K562 (cell line): Measurements from ENCODE around the gene CHCHD5. TPM values are rescaled to one million over a fixed set of nuclear protein-coding genes. Genes with fewer than 3 reads are reported as not detected.

Experiments
- ATAC-seq: fragments of 200-7000 bp; cut with Tn5 transposase; 3 replicates; pipeline ENCODE4 v1.9.1; 2020; ENCODE audit warnings: moderate library complexity
- BruUV-seq: library from RNA; stranded (reverse); fragments of 400-500 nt; replicated peaks from 2 replicates; lab custom pipeline; 2021; lab: Mats Ljungman, UMichigan
- CTCF ChIA-PET: fragments of 300-600 bp; formaldehyde crosslinking; extraction: SDS; loops from one replicate; lab custom pipeline; 2021; ENCODE audit warnings: low intra/inter-chr PET ratio; lab: Yijun Ruan, JAX
- POLR2A ChIA-PET: fragments of 300-600, 350-650 bp; sonication (Branson Sonifier 250); formaldehyde crosslinking; extraction: SDS; loops from one replicate; lab custom pipeline; 2021; ENCODE audit warnings: antibody characterized with exemption, inconsistent platforms; lab: Yijun Ruan, JAX
- DNase-seq, 4 experiments: peaks; one replicate each; pipeline versions ENCODE4 v3.0.0 to v3.0.0-alpha.2; 2011 to 2018; ENCODE audit warnings: low spot score in 3 of 4, mixed read lengths in 3 of 4; ENCODE audit errors: extremely low read depth in 1 of 4
- FAIRE-seq: peaks from 2 replicates; lab custom pipeline; 2011; peaks lifted over from hg19 to GRCh38; lab: Jason Lieb, UNC
- H2AFZ ChIP-seq: 2 replicates; pipeline ENCODE4 v1.6.0; 2011; ENCODE audit warnings: low read depth, low read length, control low read depth, inconsistent platforms
- H3K27ac ChIP-seq: fragments of 200-600 bp; 3 replicates; pipeline ENCODE4 v1.8.0; 2011; ENCODE audit warnings: low read depth, mild to moderate bottlenecking, control low read depth, inconsistent platforms, low read length, moderate library complexity, mixed read lengths; ENCODE audit errors: extremely low read depth
- H3K27me3 ChIP-seq, 2 experiments: fragments of 300-600 bp in 1 of 2; 2 replicates in 1 of 2; 3 replicates in 1 of 2; pipeline versions ENCODE4 v1.6.0 to v1.8.0; 2011; ENCODE audit warnings: inconsistent platforms in 2 of 2, low read length in 2 of 2, mild to moderate bottlenecking in 1 of 2, mixed read lengths in 1 of 2, moderate library complexity in 1 of 2; ENCODE audit not compliant: control insufficient read depth in 2 of 2, insufficient read depth in 2 of 2
- H3K36me3 ChIP-seq: fragments of 300-600 bp; 3 replicates; pipeline ENCODE4 v1.8.0; 2011; ENCODE audit warnings: mild to moderate bottlenecking, low read length, inconsistent platforms; ENCODE audit not compliant: control insufficient read depth, insufficient read depth
- H3K4me1 ChIP-seq, 2 experiments: fragments of 200-600 bp in 1 of 2; replicated peaks in 1 of 2; 2 replicates in 1 of 2; 3 replicates in 1 of 2; pipeline versions ENCODE4 v1.5.1 to v1.8.0; 2011; ENCODE audit warnings: inconsistent platforms in 2 of 2, low read length in 2 of 2, mild to moderate bottlenecking in 1 of 2, mixed read lengths in 1 of 2, moderate library complexity in 1 of 2; ENCODE audit not compliant: control insufficient read depth in 2 of 2, insufficient read depth in 2 of 2
- H3K4me2 ChIP-seq: 2 replicates; pipeline ENCODE4 v1.6.1; 2011; ENCODE audit warnings: low read length, control low read depth, inconsistent platforms, mixed read lengths; ENCODE audit not compliant: insufficient read depth
- H3K4me3 ChIP-seq: fragments of 200-600 bp; sonication (generic), shearing (Covaris generic); 2 replicates; pipeline ENCODE4 v1.5.1; 2016; ENCODE audit warnings: control low read depth, inconsistent platforms
- H3K79me2 ChIP-seq: fragments of 200-600 bp; 3 replicates; pipeline ENCODE4 v1.8.0; 2011; ENCODE audit warnings: low read length, inconsistent platforms; ENCODE audit not compliant: control insufficient read depth, insufficient read depth
- H3K9ac ChIP-seq, 2 experiments: 2 replicates each; pipeline versions ENCODE4 v1.6.0 to v1.6.1; 2011; ENCODE audit warnings: low read depth in 2 of 2, low read length in 2 of 2, control low read depth in 1 of 2, inconsistent platforms in 1 of 2, mild to moderate bottlenecking in 1 of 2, mixed read lengths in 1 of 2; ENCODE audit not compliant: insufficient read depth in 1 of 2
- H3K9me1 ChIP-seq: one replicate; pipeline ENCODE4 v1.6.0; 2011; ENCODE audit warnings: inconsistent platforms, mild to moderate bottlenecking, low read length, moderate library complexity; ENCODE audit not compliant: control insufficient read depth, insufficient read depth
- H3K9me3 ChIP-seq: replicated peaks from 2 replicates; pipeline ENCODE4 v1.5.1; 2011; ENCODE audit warnings: low read depth, low read length, inconsistent platforms; ENCODE audit not compliant: control insufficient read depth, insufficient read depth
- H4K20me1 ChIP-seq: replicated peaks from 2 replicates; pipeline ENCODE4 v1.6.1; 2011; ENCODE audit warnings: low read length, inconsistent platforms, mixed read lengths; ENCODE audit not compliant: control insufficient read depth, insufficient read depth
- DLX4 ChIP-seq: fragments of 250-450 bp; sonication (Bioruptor Pico); IDR thresholded peaks from 2 replicates; pipeline ENCODE4 v1.6.1; 2021; ENCODE audit warnings: mild to moderate bottlenecking
- GATA2 ChIP-seq: sonication (generic); formaldehyde crosslinking; IDR thresholded peaks from 2 replicates; pipeline ENCODE4 v1.4.0; 2020; ENCODE audit warnings: mild to moderate bottlenecking, missing genetic modification reagents
- HCFC1 ChIP-seq: IDR thresholded peaks from 2 replicates; pipeline ENCODE4 v1.6.1; 2012; ENCODE audit warnings: low read depth, low read length, improper control_type of control experiment
- HDAC2 ChIP-seq: fragments of 450-650 bp; IDR thresholded peaks from 2 replicates; pipeline ENCODE4 v1.6.1; 2016; ENCODE audit warnings: mild to moderate bottlenecking
- HMBOX1 ChIP-seq: sonication (generic); IDR thresholded peaks from 2 replicates; pipeline ENCODE4 v1.6.1; 2016
- KAT2B ChIP-seq: IDR thresholded peaks from one replicate; pipeline ENCODE4 v1.6.1; 2012; ENCODE audit warnings: low read depth, mild to moderate bottlenecking, control low read depth, inconsistent platforms, low read length, moderate library complexity
- RBBP5 ChIP-seq: fragments of 200-600 bp; sonication (generic); IDR thresholded peaks from 2 replicates; pipeline ENCODE4 v1.6.1; 2012; ENCODE audit warnings: borderline replicate concordance, mild to moderate bottlenecking, low read length, control low read depth, inconsistent platforms; ENCODE audit not compliant: insufficient read depth, poor library complexity, severe bottlenecking
- RNF2 ChIP-seq: sonication (generic); IDR thresholded peaks from 2 replicates; pipeline ENCODE4 v1.6.1; 2016
- ZBTB49 ChIP-seq: sonication (generic); formaldehyde crosslinking; IDR thresholded peaks from 2 replicates; pipeline ENCODE4 v1.8.0; 2022; ENCODE audit warnings: missing genetic modification reagents, mild to moderate bottlenecking, borderline replicate concordance
- ZNF224 ChIP-seq: sonication (generic); formaldehyde crosslinking; IDR thresholded peaks from 2 replicates; pipeline ENCODE4 v1.8.0; 2022; ENCODE audit warnings: mild to moderate bottlenecking, missing genetic modification reagents
- ZNF436 ChIP-seq: fragments of 250-450, 450-650 bp; sonication (Bioruptor Pico); formaldehyde crosslinking; IDR thresholded peaks from 2 replicates; pipeline ENCODE4 v1.7.0; 2020; ENCODE audit warnings: mild to moderate bottlenecking
- ZNF639 ChIP-seq, 2 experiments: fragments of 200-800 bp in 1 of 2; sonication (Bioruptor generic) in 1 of 2; sonication (generic) in 1 of 2; formaldehyde crosslinking in 1 of 2; IDR thresholded peaks in 1 of 2; conservative IDR thresholded peaks in 1 of 2; 2 replicates each; pipeline versions ENCODE4 v1.5.0 to v1.6.1; 2016 to 2020; ENCODE audit warnings: missing compliant biosample characterization in 1 of 2, missing genetic modification characterization in 1 of 2, missing genetic modification reagents in 1 of 2
- ZNF696 ChIP-seq: fragments of 250-450 bp; sonication (Bioruptor Pico); conservative IDR thresholded peaks from 2 replicates; pipeline ENCODE4 v1.4.0; 2020; ENCODE audit warnings: mild to moderate bottlenecking, moderate library complexity
- ZNF707 ChIP-seq: fragments of 250-450 bp; sonication (Bioruptor Pico); conservative IDR thresholded peaks from 2 replicates; pipeline ENCODE4 v1.8.0; 2022; ENCODE audit warnings: inconsistent platforms, mild to moderate bottlenecking, moderate library complexity
- WGBS: fragments of 100-300 bp; shearing (Covaris generic); methylation state at CpG from one replicate; pipeline ENCODE4 v1.1.6; 2016; ENCODE audit warnings: low coverage, mixed read lengths; ENCODE audit not compliant: insufficient coverage; ENCODE audit errors: missing lambda C conversion rate; 5-methylcytosine and 5-hydroxymethylcytosine counted together
- in situ Hi-C: fragments of 300-500 bp; cut with MboI; formaldehyde crosslinking; loops from 4 replicates; pipeline ENCODE4 v1.15.0; 2018; ENCODE audit warnings: inconsistent platforms, mixed read lengths
- intact Hi-C: fragments of 100-400 bp; cut with micrococcal nuclease; formaldehyde crosslinking; loops from 2 replicates; pipeline ENCODE4 v1.14.2; 2022
- polyA plus RNA-seq, 8 experiments: library from polyadenylated mRNA; depleted of rRNA in 4 of 8; stranded (reverse) in 5 of 8; unstranded in 3 of 8; fragments of >200 nt; fragmentation: Nextera tagmentation in 2 of 8; fragmentation: Illumina TruSeq in 1 of 8; extraction: Ambion mirVana in 2 of 8; extraction: Trizol in 1 of 8; gene quantifications; 2 replicates each; pipeline versions ENCODE4 v1.2.1 to v1.2.3, GENCODE V29; 2011 to 2014; ENCODE audit warnings: inconsistent platforms in 1 of 8, missing spikeins in 1 of 8
- total RNA-seq, 7 experiments: library from RNA; depleted of rRNA in 6 of 7; stranded (reverse); fragments of >200 nt in 6 of 7; fragmentation: Illumina TruSeq in 2 of 7; extraction: Trizol in 2 of 7; gene quantifications; 2 replicates each; pipeline versions ENCODE4 v1.2.1 to v1.2.3, GENCODE V29; 2011 to 2021; ENCODE audit warnings: low replicate concordance in 1 of 7

Gene CHCHD5
- total and polyA plus RNA-seq, 9 of the 15 experiments (the other 6 are each of a cell fraction or from before 2014, with no cell fraction given) = 7.4 to 79.3 (median 33.4) TPM

- TF ChIP-seq GATA2 (no peak), RNF2 (no peak), ZNF436 (CRISPR knock-in tag) (no peak), HDAC2 (no peak)
These were observed 49.3 kb downstream of the CHCHD5 start (continued) for GRCh38 chr2:112633708-112634107.

GRCh38 chr2:112634153-112634873 is 49.9 kb downstream of the CHCHD5 start:
- Histone ChIP-seq H3K4me3 (no peak overlapping the region), H4K20me1 (no peaks in the 10 kb centered on the region), H3K79me2 (no peaks in the 10 kb centered on the region), H3K4me1 (peaks cover 12 to 23% of the 10 kb centered on the region in 2 experiments), H3K9me3 (no peaks in the 10 kb centered on the region), H3K4me2 (no peak overlapping the region), H3K9ac (no peak overlapping the region; a peak in 2 of 4 replicates), H3K27me3 (no peaks in the 10 kb centered on the region), H3K9me1 (no peaks in the 10 kb centered on the region), H3K36me3 (no peaks in the 10 kb centered on the region), H2AFZ (peak overlapping the region; percentile 75), H3K27ac (no peak overlapping the region)
- intact Hi-C loops (no loop called here), in situ Hi-C loops (no loop called here)
- FAIRE-seq (no peak), DNase-seq (no peak), ATAC-seq (no peak)
- POLR2A ChIA-PET = interaction anchor here (7.5 kb wide), 1 partner anchor 10 kb away, joined by 84 read pairs; the partner anchor contains the start of gene SLC20A1
- 71% methylated on average over 16 of the region's 16 CpGs for WGBS
- BruUV-seq = no TSS peak
- CTCF ChIA-PET = no interaction called here
- TF ChIP-seq HCFC1 (no peak), DLX4 (CRISPR knock-in tag) (no peak), ZNF639 (CRISPR knock-in tag; conservative IDR thresholded peaks at IDR 0.05 in 1 of 2, IDR thresholded peaks at IDR 0.05 in 1 of 2) (no peak), ZNF707 (no peak), ZNF696 (no peak), RBBP5 (no peak), KAT2B (no peak), ZBTB49 (CRISPR knock-in tag) (no peak), HMBOX1 (no peak), ZNF224 (CRISPR knock-in tag) (no peak)
